GM21381 (cell line): Measurements from ENCODE around the gene EEF1G.

Experiments used
- ATAC-seq: cut with Tn5 transposase; IDR thresholded peaks from one replicate; pipeline ENCODE4 v1.9.1; 2021; ENCODE audit warnings: mild to moderate bottlenecking, moderate library complexity; ENCODE audit not compliant: unreplicated experiment

EEF1G gene

DNA sequence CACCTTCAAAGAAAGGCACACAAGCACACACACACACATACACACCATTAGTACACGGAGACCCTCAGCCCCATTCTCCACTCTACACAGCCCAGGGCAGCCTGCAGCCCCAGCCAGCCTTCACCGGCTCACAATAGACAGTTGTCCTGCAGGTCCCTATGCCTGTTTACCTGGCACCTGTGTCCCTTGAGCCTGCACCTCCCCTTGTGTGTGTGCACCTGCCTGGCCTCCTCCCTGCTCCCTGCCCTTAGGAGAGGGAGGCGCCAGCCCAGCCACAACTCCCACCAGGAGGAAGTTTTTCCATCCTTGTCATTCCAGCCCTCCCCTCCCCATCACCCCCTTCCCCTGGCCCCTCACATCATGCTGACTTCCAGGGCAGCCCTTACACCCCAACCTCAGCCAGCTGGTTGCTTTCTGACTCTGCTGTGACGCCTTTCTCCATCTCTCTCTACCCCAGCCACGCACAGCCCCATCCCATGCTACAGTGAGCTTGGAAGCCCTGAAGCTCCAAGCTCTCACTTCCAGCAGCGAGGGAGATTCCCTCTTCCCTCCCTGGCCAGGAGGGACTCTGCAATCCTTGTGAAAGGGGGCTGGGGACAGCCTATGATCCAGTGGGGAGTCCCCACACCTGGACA lies 31.5 kb downstream of the EEF1G start:
- no peak for ATAC-seq

- peak; percentile 44 for ATAC-seq
Measured at GRCh38 chr11:62540804-62541701, 32.6 kb downstream of the EEF1G start.

DNA sequence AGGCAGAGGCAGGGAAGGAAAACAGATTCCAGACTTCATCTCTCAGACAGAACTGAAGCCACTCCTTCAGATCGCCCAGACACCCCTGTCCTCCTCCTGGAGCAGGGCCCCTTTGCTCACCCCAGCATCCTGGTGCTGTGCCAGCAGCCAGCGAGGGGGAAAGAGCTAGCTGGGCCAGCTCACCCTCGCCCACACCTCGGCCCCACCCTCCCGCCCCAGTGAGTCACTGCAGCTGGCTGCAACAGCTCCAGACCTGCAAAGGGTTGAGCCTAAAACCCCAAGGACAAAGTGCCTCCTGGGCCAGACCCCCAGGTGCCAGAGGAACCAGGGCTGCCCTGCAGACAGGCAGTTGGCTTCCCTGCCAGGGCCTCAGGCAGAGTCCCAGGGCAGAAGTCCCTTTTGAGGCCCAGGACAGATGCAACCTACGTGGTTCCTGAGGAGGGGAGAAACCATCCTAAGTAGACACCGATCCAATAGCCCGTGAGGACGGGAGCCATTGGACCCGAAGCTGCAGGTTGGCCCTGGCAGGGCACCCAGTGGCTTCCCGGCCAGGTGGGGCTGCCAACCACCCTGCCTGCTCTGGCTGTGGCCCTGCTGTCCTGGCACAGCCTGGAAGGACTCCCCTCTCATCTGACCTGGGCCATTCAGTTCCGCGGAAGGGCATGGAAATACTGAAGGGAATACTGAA lies 34.3 kb downstream of the EEF1G start:
- ATAC-seq, result no peak

- no peak for ATAC-seq
Measured at GRCh38 chr11:62538470-62539237, 35.0 kb downstream of the EEF1G start.

DNA sequence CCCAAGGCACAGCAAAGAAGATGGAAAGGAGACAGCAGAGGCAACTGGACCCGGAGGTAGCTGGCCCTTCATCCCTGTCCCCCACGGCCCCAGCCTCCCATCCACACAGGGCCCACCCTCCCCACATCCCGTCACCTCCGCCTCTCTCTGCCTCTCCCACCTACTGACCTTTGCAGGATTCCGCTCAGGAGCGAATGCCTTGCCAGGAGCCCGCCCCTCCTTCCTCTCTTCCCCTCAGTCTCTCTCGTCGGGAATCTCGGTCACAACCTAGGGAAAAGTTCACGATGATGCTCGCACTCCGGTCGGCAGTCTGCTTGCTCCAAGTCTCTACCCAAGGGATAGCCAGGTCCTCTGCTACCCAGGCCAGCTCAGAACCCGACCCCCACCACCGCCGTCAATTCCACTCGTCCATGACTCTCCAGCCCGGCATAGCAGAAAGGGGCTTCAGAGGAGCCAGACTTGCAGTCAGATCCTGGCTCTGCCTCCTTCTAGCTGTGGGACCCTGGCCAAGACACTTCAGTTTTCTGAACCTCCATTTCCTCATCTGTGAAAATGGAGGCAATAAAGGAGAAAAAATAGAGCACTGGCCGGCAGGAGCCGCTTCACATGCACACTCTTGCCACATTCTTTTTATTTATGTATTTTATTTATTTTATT lies 37.3 kb downstream of the EEF1G start:
- no peak for ATAC-seq

GRCh38 chr11:62535802-62536201 lies 37.9 kb downstream of the EEF1G start:
- no peak for ATAC-seq

GRCh38 chr11:62534779-62535545 lies 38.7 kb downstream of the EEF1G start:
- ATAC-seq, result no peak

GRCh38 chr11:62532096-62532495 lies 41.6 kb downstream of the EEF1G start:
- ATAC-seq, result no peak

GRCh38 chr11:62516736-62517371 lies 56.8 kb downstream of the EEF1G start:
- no peak for ATAC-seq

DNA sequence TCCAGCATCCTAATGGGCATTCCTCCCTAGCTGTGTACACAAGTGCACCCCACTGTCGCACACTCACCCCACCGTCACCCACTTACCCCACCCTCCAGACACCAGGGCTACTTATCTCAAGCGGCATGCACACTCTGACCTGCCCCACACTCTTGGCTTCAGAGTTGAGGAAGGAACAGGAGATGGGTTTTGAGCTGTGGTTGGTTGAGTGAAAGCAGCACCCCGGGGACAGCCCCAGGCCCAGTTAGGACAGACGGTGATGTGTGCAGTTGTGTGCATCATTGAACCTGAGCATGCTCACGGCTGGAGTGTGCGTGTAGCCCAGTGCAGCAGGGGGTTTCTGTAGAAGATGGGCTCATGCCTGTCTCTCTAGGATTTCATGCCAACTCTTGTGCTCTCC lies 59.5 kb downstream of the EEF1G start:
- no peak for ATAC-seq

- no peak for ATAC-seq
Measured at GRCh38 chr11:62513626-62514025, 60.1 kb downstream of the EEF1G start.

DNA sequence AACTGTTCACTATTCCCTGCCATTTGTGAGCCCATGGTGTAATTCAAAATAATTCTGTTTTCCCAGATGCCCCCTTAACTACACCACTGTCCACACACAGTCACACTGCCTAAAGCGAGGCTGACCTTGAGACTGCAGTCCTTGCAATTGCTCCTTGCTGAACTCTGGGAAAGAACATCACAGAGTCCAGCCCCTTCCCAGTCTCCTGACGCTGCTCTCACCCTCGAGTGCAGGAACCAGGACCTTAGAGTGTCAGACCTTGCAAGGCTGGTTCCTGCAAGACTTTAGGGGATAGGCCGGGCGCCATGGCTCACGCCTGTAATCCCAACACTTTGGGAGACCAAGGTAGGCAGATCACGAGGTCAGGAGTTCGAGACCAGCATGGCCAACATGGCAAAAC lies 60.7 kb downstream of the EEF1G start:
- ATAC-seq, result no peak
